ENCODE results near the gene PACSIN3.

GRCh38 chr11:47155879-47156278 is 30.4 kb downstream of the PACSIN3 start:
- TF ChIP-seq CTCF (conservative IDR thresholded peaks at IDR 0.05; ENCODE audit: low read depth, low read length) (no peak), EZH2 (IDR thresholded peaks at IDR 0.05; ENCODE audit: borderline replicate concordance, low read depth, low read length, poor library complexity, severe bottlenecking) (no peak)

Data from A673 (cell line).